HG03378 (cell line): ENCODE data around the gene APBB1.
A peak's percentile ranks its signal among the peaks of the same experiment; 100 is the strongest.

ENCODE experiments used
- ATAC-seq: cut with Tn5 transposase; IDR thresholded peaks from one replicate; pipeline ENCODE4 v1.9.1; 2021; ENCODE audit warnings: mild to moderate bottlenecking, moderate library complexity; ENCODE audit not compliant: unreplicated experiment

Gene APBB1

DNA sequence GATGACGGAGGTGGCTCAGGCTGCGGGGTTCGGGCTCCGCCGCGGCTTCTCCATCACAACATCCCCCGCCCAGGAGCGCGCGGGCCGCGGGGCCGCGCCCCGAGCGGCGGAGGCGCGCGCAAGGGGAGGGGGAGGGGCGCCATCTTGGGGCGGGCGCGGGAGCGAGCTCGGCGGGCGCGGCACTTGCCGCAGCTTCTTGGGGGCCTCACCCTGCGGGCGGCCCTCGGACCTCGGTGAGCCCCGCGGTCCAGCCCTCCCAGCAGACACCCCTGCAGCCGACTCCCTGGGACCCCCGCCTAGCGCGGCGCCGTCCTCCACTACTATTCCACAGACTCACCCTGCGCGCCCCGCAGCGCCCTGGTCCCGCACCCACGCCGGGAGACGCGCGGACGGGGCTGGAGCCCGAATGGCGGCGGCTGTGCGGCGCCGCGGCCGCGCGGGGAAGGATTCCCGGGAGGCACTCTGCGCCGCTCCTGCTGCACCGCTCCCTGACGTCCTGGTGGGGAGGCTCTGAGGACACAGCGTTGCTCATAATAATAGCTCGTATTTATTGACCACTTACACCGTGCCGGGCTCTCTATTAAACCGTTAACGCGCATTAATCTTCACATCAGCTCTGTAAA, at the start of gene APBB1:
Gene APBB1 (minus strand): TSS at position 86 of the 623 bp plus-strand sequence. CDS start 7,747 bp downstream, outside the sequence.
- ATAC-seq: no peak

DNA sequence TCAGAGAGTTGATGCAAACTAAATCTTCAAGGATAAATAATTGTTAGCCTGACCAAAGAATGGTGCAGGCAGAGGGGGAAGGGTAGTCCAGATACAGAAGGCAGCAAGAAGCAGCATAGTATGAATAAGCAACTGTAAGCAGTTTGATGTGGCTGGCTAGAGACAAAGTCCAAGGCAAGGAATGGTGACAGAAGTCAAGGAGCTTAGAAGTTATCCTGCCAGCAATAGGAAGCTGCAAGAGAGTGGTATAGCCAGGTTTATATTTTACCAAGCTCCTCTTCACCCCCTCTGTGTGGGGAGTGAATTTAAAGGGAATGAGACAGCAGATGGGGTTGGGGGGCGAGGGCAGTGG, 40.2 kb upstream of the APBB1 start:
- no peak for ATAC-seq

DNA sequence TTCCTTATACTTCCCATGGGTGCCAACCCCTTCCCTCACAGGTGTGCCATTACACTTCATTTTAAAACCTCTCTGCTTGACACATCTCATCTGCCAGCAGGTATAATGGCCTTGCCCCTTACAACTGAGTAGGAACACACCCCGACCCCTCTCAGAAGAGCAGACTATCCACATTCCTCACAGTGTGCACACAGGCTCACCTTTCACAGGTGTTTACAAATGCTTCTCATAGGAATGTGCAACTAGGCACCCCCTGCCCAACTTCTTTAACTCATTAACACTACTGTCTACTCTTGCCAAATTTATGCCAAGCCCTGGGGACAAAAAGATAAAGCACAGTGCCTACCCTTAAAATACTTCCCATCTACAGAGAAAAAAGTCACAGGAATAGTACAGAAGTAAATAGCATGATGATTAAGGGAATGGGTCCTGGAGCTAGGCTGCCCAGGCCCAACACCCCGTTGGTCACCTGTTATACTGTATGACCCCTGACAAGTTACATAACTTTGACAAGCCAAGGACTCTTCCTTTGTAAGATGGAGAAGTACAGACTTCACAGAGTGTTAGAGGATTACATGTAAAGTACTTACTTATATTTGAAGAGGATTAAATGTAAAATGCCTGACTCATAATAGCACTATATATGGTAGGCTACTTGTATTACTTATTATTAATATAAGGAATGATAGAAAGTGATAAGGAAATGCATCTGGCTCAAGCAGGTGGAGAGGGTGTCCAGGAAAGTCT, 39.6 kb upstream of the APBB1 start:
- ATAC-seq: no peak

DNA sequence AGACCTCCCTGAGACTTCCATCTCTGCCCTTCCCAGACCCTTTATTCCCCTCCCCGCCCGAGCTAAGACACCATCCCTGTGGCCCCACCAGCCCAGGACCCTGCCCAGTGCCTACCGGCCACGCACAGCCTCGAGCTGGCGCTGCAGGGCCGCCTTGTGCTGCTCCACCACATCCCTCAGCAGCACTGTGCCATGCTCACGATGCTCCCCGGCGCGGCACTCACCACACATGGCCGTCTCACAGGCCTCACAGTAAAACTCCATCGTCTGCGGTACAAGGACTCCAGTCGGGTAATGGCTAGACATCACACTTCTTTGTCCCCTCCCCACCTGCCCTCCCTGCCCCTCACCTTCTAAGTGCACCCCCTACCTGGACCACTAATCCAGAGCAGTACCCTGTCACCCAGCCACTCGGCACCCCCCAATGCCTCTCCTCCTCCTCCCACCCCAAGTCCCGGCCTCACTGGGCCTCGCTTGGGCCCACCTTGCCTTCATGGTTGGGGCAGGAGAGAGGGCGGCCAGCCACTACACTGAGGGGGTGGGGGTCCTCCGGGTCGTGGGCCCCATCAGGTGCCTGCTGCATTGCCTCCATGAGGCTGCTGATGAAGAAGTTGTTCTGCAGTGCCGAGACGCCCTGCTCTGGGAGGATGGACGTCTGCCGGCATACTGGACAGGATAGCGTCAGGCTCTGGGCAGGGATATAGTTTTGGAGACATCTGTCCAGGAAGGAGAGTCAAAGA, 38.9 kb upstream of the APBB1 start:
- no peak for ATAC-seq

DNA sequence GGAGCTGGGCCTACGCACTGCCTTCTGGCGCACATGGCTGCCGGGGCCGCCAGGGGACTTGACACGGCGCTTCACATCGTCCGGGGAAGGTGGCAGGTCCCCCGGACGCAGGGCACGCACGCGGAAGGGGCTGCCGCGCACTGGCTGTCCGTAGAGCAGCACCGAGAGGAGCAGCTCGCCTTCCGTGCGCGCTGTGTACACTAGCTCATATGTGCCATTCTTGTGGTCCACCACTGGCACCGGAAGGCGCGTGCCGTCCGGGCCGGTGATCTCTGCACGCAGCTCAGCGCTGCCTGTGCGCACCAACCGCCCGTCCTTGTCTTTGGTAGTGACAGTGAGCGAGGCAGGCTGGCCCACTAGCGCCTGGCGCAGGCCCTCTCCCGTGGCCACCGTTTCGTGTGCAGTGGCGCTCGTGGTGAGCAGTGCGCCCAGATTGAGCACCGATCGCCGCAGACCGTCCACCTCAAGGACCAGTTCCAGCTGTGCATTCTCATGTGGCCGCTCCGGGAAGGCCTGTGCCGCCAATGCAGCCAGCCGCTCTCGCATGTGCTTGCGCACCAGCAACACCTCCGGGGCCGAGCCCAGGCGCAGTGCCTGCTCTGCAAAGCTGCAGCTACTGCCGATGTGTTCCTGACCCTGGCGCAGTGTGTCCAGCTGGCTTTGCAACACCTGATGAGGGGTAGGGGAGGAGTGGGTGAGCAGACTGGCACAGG, 37.6 kb upstream of the APBB1 start:
- ATAC-seq: no peak

DNA sequence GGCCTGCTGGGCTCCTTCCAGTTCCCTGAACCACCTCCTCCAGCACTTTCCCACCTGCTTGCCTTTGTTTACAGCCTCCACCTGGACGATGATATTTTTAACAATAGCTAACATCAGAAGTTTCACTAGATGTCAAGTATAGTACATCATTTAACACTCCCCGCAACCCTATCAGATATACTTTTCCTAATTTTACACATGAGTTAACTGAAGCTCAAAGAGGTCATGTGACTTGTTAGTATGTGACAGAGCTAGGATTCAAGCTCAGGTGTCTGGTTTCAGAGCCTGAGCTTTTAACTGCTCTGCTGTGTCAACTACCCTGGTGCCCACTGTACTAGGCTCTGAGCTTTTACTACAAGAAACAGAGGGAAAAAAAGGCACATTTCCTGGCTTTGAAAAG, 36.2 kb upstream of the APBB1 start:
- no peak for ATAC-seq

DNA sequence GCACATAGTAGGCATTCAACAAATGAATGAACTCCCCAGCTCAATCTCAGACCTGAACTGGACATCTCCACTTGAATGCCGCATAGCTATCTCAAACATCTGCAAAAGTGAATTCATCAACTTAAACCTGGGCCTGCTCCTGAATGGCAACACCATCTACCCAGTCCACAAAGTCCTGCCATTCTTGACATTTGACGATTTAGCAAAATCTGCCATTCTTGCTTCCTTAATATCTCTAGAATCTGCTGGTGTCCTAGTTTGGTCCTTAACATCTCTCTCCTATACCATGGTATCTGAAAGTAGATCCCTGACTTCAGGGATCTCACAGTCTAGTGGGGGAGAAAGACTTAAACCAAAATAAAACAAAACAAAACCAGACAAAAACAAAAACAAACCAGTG, 34.3 kb upstream of the APBB1 start:
- no peak for ATAC-seq

DNA sequence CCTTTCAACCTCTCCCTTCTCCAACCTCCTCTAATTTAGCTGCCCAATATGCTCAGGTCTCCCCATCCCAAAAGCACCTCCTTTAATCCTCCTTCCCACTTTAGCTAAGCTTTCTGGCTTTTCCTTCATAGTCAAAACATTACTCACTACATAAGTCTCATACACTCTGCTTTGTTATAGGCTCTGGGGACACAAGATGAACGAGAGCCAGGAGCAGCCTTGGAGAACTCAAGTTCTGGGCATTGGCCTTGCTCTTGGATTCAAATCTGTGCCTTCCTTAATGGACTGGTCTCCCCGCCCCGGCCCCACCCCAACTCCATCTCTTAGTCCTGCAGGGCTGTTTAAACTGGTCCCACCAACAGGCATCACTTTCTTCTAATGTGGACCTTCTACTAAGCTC, 33.3 kb upstream of the APBB1 start:
- ATAC-seq: no peak

DNA sequence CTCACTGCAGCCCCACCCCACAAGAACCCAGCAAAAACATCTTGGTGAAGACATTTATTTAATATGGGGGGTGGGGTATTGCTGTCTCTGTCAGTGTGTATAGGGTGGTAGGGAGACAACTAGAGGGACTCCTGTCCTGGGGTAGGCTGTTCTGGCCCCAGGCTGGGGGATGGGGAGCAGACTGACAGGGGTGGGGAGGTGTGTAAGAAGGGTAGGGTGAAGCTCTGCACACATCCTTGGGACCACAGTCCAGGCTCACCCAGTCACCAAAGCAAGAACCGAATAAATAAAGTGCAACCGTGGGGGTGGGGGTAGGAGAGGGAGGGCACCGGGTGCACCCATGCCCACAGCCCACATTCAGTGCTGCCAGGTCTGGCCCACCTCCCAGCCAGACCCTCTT, 29.7 kb upstream of the APBB1 start:
- ATAC-seq: no peak

DNA sequence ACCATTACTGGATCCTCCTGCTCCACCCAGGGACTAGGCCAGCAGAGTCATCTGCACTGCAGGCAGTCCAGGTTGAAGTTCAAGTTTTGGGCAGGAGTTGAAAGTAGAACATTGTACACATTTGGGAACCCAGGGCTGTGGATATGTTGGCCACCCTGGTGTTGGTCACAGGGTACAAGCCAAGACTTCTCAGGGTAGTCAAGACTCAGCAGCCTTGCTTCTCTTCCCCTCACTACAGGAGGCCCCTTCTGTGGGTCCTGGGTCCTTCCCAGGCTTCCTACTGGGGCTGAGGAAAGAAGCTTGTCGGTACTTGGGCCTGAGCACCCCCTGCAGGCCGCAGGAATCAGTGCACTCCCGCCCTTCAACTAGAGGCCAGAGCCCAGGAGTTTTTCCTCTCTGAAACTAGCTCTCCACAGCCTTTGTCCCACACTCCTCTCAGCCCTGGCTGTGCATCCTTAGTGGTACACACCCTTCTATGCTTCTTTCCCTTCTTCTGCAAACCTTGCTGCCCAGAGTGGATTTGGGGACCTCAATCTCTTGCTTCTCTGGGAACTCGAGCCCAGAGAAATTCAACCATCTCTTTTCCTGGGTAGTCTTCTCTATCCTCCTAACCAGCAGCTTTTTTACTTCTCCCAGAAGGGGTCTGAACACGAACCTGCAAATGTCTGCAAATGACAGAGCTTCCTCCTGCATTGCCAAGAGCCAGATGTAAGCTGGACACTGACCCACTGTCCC, 24.5 kb upstream of the APBB1 start:
- peak; percentile 75 for ATAC-seq

DNA sequence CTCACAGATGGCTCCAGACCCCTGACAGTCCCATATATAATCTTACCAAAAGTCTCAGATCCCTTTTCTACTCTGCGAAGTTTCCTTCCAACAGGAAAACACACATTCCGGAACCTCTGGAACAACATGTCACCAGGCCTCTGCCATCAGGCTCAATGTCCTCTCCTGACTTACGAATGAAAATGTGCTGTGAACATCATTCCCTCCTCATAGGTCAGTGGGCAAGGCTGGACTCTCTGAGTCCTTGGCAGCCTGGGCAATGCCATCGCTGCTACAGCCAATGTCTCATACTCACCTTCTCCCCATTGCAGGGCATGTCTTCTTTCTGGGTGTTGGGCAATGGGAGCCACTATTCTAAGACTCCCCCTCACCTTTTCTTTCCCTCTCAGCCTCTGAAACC, 23.5 kb upstream of the APBB1 start:
- ATAC-seq: no peak

DNA sequence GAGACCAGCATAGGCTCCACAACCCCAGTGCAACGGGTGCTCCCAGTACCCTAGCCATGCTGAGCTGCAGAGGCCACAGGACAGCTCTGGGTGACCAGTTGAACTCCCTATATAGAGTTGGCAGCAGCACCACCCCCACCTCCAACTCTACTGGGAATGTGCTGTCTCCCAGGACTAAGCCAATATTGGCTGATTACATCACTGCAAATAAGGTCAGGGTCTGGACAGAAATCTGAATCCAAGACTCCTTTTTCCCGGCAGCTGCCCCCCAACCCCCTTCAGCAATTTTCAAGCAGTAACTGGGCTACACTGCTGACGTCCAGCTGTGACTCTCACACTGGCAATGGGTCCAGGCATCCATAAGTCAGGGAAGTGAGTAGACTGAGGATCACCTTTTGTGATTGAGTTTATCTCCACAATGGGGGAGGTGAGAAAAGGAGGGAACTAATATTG, 22.0 kb upstream of the APBB1 start, which contains the start of gene HPX:
Gene HPX (minus strand): TSS at position 82 of the 453 bp plus-strand sequence. CDS start 24 bp downstream, at position 58.
- no peak for ATAC-seq

DNA sequence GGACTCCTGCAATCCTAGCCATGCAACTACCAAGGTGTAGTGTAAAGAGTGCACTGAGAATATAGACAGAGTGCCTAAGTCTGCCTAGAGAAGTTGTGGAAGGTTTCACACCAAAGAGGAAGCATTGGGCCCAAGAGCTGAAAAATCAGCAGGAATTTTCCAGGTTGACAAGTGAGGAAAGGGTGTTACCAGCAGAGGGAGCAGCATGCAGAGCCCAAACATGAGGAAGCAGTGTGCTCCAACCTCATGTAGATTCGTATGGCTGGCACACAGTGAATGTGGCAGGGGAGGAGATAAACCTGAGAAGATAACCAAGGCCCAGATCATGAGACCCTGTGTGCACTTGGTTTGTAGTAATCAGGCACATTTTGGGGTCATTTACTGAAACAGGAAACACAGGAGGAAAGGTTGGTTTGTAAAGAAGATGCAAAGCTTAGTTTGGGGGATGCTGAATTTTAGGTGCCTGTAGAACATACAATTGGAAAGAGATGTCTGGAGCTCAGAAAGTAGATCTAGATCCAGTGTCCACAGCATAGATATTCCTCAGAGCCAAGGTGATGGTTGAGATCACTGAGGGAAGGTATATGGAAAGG, 20.2 kb upstream of the APBB1 start:
- ATAC-seq: no peak

DNA sequence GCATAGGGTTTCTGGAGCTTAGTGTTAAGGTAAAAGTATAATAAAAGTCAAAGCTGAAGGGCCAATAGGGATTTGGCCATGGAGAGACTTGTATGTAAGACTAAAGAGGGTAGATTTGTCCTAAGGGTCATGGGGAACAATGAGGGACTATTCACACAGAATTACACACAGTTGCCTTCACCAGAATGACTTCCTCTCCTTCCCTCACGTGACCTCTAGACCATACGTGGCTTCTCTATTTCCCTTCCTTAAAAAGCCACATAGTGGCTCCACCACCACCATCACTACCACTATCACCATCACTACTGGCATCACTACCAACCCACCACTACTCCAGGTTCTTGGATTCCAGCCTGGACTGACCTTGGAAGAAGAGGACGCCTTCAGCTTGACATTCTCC, 19.1 kb upstream of the APBB1 start:
- no peak for ATAC-seq

DNA sequence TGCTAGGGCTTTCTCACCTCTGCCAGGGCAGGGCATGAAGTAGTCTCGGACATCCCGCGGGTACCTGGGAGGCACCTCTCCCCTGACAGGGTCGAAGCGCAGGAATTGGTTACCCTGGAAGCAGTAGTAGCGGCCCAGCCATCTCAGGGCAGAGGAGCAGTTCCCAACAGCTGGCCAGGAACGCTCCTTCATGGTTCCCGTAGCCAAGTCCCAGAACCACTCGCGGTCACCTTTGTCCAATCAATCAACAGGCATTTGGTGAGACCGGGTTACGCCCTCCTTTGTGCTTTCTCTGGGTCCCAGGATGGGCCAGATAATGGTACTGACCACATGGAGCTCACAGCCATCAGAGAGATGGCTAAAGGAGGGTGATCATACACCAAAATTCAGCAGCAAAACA, 18.5 kb upstream of the APBB1 start:
- no peak for ATAC-seq

DNA sequence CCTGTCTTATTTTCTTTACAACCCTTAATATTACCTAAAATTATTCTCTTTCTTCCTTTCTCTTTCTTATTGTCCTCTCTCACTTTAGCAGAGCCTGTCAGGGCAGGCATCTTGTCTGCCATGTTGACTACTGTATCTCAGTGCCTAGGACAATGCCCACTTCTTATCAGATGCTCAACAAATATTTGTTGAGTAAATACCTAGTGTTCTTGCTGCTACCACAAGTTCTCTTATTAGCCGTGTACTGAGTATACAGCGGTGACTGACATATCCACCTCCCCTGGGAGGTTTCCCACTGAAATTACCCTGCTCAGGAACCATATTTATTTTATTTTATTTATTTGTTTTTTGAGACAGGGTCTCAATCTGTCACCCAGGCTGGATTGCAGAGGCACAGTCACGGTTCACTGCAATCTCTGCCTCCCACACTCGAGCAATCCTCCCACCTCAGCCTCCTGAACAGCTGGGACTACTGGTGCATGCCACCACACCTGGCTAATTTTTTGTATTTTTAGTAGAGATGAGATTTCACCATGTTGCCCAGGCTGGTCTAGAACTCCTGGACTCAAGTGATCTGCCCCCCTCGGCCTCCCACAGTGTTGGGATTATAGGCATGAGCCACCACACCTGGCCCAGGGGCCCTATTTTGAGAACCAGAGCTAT, 15.2 kb upstream of the APBB1 start:
- no peak for ATAC-seq

DNA sequence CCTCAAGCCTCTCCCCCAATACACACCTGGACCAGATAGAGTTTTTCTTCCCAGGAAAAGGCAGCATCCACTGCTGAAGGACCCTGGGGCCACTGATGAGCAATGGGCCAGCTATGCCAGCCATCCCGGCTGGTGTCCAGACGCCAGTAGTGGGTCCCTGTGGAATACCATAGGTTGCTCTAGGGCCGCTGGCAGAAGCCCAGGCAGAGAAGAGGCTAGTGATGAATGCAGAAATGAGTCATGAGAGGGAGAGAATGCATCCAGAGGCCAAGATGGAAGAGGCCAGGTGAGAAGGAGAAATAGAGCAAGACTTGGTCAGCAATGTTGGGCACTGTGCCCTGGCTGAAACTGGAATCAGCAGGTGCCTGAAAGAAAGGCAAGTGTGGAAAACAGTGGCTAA, 13.0 kb upstream of the APBB1 start:
- ATAC-seq: no peak

DNA sequence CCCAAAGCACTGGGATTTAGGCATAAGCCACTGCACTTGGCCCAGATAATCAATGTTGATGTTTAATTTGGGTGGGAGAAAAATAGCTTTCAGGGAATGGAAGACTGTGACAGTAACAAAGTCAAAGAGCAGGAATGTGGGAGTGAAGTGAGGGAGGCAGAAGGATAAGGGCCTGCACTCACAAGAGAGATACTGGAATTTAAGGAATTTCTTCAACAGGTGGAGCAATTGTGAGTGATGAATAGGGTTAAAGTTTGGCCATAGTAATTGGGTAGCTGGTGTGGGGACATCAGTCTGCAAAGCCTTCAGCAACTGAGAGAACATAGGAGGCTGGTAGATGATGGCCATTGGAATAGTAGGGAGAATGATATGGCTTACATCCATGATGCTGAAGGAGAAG, 8.6 kb upstream of the APBB1 start:
- no peak for ATAC-seq

DNA sequence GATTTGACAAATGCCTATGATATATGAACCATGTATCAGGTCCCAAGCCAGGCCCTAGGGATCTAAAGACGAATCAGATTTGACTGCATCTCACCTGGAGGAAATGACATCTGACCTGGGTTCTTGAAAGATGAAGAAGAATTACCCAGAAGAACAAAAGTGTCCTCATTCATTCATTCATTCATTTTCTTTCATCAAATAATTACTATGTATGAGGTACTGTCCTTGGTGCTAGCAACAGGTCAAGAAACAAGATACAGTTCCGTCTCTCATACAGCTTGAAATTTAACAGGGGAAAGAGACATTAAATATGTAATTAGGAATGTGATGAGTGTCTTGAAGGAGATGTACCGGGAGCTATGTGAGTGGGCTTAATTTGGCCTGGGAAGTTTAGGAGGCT, 1.8 kb upstream of the APBB1 start:
- ATAC-seq: no peak

DNA sequence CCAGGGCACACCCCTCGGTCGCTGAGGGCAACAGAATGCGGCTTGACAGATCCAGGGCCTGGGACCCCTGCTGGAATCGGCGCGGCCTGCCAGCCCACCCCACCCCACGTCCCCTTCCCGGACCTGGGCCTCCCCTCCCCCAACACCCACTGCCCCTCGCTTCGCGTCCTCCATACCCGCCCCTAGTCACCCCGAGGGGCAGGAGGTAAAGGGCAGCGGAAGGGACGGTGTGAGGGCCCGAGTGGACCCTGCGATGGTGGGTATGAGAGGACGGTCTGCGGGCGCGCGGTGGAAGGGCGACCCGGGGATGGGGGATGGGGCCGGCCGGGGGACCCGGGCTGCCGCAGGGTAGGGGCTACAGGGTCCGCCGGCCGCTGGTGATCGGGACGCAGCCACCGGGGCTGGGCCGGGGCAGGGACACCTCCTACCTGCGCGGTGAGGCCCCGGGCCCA, 311 bp downstream of the APBB1 start:
- ATAC-seq: no peak
